Mesothelial cell of epicardium (in vitro differentiated cells): Measurements from ENCODE around the gene APBB1IP. TPM values are rescaled to one million over a fixed set of nuclear protein-coding genes. Genes with fewer than 3 reads are reported as not detected.

Experiments
- DNase-seq, 2 experiments: peaks; one replicate each; pipeline ENCODE4 v3.0.0; 2021; ENCODE audit warnings: low spot score in 2 of 2; ENCODE audit not compliant: unreplicated experiment in 2 of 2
- H3K27ac Mint-ChIP-seq: 2 replicates; pipeline ENCODE4 v1.8.0; 2021; ENCODE audit warnings: mixed read lengths
- H3K27me3 Mint-ChIP-seq: 2 replicates; pipeline ENCODE4 v1.8.0; 2021; ENCODE audit warnings: low read depth, mixed read lengths
- H3K36me3 Mint-ChIP-seq: 2 replicates; pipeline ENCODE4 v1.8.0; 2021; ENCODE audit warnings: mixed read lengths
- H3K4me1 Mint-ChIP-seq: 2 replicates; pipeline ENCODE4 v1.8.0; 2021; ENCODE audit warnings: mixed read lengths
- H3K4me3 Mint-ChIP-seq: 2 replicates; pipeline ENCODE4 v1.8.0; 2021; ENCODE audit warnings: mild to moderate bottlenecking, moderate library complexity, mixed read lengths
- H3K9me3 Mint-ChIP-seq: 2 replicates; pipeline ENCODE4 v1.8.0; 2021; ENCODE audit warnings: mixed read lengths
- CTCF ChIP-seq: fragments of 200-600 bp; sonication (generic); IDR thresholded peaks from one replicate; pipeline ENCODE4 v1.5.0; 2021; ENCODE audit warnings: antibody characterized with exemption; ENCODE audit not compliant: unreplicated experiment
- total RNA-seq: library from RNA; stranded (reverse); gene quantifications from 3 replicates; pipeline ENCODE4 v1.2.1, GENCODE V29; 2021

The APBB1IP gene
- total RNA-seq, 1 donor from 2014 or later, result 0.22 TPM

GRCh38 chr10:26525586-26525985 lies 87.4 kb downstream of the APBB1IP start:
- no peak for TF ChIP-seq CTCF
- peaks cover 1% of the 10 kb centered on the region for H3K9me3 Mint-ChIP-seq
- peaks cover 17% of the 10 kb centered on the region for H3K4me1 Mint-ChIP-seq
- H3K36me3 Mint-ChIP-seq, result no peaks in the 10 kb centered on the region
- no peak for DNase-seq
- H3K27me3 Mint-ChIP-seq, result no peaks in the 10 kb centered on the region
- H3K4me3 Mint-ChIP-seq, result no peak overlapping the region
- H3K27ac Mint-ChIP-seq, result peak overlapping the region; percentile 96

DNA sequence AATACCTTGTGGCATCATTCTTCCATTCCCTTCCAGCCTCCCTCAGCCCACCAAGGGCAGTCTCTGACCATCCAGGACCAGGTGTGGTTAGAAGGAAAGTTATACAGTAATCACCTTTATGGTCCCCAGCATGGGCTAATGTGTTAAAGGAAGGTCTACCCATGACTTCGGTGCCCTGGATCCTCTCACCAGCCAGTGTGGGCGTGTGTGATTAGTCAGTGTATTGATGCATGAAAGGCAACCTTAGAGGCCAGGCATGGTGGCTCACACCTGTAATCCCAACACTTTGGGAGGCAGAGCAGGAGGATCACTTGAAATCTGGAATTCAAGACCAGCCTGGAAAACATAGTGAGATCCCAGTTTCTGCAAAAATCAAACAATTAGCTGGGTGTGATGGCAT lies 88.9 kb downstream of the APBB1IP start:
- Mint-ChIP-seq H3K27ac (no peak overlapping the region), H3K4me1 (peaks cover 17% of the 10 kb centered on the region), H3K4me3 (no peak overlapping the region), H3K9me3 (no peaks in the 10 kb centered on the region), H3K36me3 (no peaks in the 10 kb centered on the region), H3K27me3 (no peaks in the 10 kb centered on the region)
- TF ChIP-seq CTCF, result no peak
- no peak for DNase-seq

DNA sequence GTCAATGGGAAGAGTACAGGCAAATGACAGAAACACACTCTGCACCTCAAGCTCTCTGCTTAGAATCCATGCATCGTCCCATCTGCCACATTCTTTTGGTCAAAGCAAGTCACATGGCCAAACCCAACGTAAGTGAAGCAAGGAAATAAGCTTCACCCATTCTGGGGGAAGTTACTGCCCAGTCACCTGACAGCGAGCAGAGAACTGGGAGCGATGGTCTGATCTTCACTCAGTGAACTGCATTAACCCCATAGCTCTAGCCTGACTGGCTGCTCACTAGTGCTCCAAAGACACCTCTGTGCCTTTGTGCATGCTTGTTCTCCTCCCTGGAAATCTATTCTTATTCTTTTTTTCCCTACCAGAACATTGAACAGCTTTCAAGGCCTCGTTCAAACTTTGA lies 89.9 kb downstream of the APBB1IP start:
- H3K27ac Mint-ChIP-seq, result no peak overlapping the region
- no peak overlapping the region for H3K4me3 Mint-ChIP-seq
- no peaks in the 10 kb centered on the region for H3K9me3 Mint-ChIP-seq
- no peak for TF ChIP-seq CTCF
- H3K27me3 Mint-ChIP-seq, result no peaks in the 10 kb centered on the region
- no peaks in the 10 kb centered on the region for H3K36me3 Mint-ChIP-seq
- peaks cover 17% of the 10 kb centered on the region for H3K4me1 Mint-ChIP-seq
- no peak for DNase-seq

- Mint-ChIP-seq H3K36me3 (no peaks in the 10 kb centered on the region), H3K9me3 (no peaks in the 10 kb centered on the region), H3K27me3 (no peaks in the 10 kb centered on the region), H3K4me1 (peaks cover 16% of the 10 kb centered on the region), H3K4me3 (no peak overlapping the region), H3K27ac (no peak overlapping the region)
- TF ChIP-seq CTCF, result no peak
- no peak for DNase-seq
Observed at GRCh38 chr10:26528715-26529393, 90.7 kb downstream of the APBB1IP start.

GRCh38 chr10:26534384-26534783 lies 96.2 kb downstream of the APBB1IP start:
- Mint-ChIP-seq H3K4me3 (no peak overlapping the region), H3K27ac (no peak overlapping the region)

More at GRCh38 chr10:26534384-26534783, 96.2 kb downstream of the APBB1IP start:
- Mint-ChIP-seq H3K4me1 (peaks cover 2% of the 10 kb centered on the region), H3K36me3 (no peaks in the 10 kb centered on the region), H3K9me3 (no peaks in the 10 kb centered on the region), H3K27me3 (no peaks in the 10 kb centered on the region)
- no peak for DNase-seq
- no peak for TF ChIP-seq CTCF
